Measurements from ENCODE around the gene WWOX. TPM values are rescaled to one million over a fixed set of nuclear protein-coding genes. Genes with fewer than 3 reads are reported as not detected.

Gene WWOX
- total and polyA plus RNA-seq, 3 donors from 2014 or later: 20.6 to 76.7 (median 64.1) TPM

GRCh38 chr16:78317564-78318240 is 218.2 kb downstream of the WWOX start:
- TF ChIP-seq, protein P1, sequence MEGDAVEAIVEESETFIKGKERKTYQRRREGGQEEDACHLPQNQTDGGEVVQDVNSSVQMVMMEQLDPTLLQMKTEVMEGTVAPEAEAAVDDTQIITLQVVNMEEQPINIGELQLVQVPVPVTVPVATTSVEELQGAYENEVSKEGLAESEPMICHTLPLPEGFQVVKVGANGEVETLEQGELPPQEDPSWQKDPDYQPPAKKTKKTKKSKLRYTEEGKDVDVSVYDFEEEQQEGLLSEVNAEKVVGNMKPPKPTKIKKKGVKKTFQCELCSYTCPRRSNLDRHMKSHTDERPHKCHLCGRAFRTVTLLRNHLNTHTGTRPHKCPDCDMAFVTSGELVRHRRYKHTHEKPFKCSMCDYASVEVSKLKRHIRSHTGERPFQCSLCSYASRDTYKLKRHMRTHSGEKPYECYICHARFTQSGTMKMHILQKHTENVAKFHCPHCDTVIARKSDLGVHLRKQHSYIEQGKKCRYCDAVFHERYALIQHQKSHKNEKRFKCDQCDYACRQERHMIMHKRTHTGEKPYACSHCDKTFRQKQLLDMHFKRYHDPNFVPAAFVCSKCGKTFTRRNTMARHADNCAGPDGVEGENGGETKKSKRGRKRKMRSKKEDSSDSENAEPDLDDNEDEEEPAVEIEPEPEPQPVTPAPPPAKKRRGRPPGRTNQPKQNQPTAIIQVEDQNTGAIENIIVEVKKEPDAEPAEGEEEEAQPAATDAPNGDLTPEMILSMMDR (IDR thresholded peaks at IDR 0.05): no peak
- no peak for TF ChIP-seq POLR2A (IDR thresholded peaks at IDR 0.05)
- H3K4me3 ChIP-seq: no peak overlapping the region
- DNase-seq: no peak
- no peaks in the 10 kb centered on the region for H3K36me3 ChIP-seq (ENCODE audit: low read depth, missing control alignments)
- no peak overlapping the region for H3K27ac ChIP-seq
- WGBS, 2 donors: 66 to 70% methylated on average over 11 of the region's 11 CpGs
- intact Hi-C loops (cut with DNase I; ENCODE audit: low total_unique reads): no loop called here
- no peaks in the 10 kb centered on the region for H3K9me3 ChIP-seq
- no peaks in the 10 kb centered on the region for H3K4me1 ChIP-seq
- H3K27me3 ChIP-seq: no peaks in the 10 kb centered on the region

DNA sequence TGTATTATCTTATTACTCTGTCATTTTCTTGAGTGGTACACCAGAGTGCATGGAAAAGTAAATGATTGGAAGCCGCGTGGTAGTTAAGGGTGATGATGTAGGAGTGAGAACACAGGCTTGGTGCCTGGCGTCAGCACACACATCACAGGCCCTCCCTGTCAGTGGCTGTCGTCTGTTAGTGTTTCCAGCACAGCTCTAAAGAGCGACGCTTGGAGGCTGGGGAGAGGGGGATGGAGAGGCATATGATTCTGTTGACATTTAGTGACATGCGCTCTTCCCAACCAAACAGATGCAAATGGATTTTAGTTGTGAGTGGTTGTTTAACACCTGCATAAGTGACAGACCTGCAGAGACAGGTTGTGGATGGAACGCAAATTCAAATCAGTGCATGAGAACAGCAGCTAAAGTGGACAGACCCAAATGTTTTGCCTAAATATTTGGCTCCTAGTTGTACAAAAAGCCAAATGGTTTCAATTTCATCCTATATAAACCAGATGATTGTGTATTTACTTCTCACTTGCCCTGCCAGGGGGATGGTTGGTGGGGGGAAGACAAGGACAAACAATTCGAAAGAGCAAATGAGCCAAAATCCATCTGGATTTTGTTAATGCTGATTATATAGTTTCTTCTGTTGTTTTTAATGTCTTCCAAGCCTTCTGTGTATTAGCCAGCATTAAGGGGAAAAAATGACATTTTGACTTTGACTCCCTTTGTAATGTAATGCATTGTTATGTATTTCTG is 222.3 kb downstream of the WWOX start:
- intact Hi-C loops (cut with DNase I; ENCODE audit: low total_unique reads): no loop called here
- H3K27me3 ChIP-seq: no peaks in the 10 kb centered on the region
- H3K4me1 ChIP-seq: no peaks in the 10 kb centered on the region
- H3K27ac ChIP-seq: no peak overlapping the region
- 87 to 91% methylated on average over 9 of the region's 9 CpGs for WGBS, 2 donors
- H3K36me3 ChIP-seq (ENCODE audit: low read depth, missing control alignments): no peaks in the 10 kb centered on the region
- no peak for DNase-seq
- H3K4me3 ChIP-seq: no peak overlapping the region
- no peaks in the 10 kb centered on the region for H3K9me3 ChIP-seq
- TF ChIP-seq POLR2A (IDR thresholded peaks at IDR 0.05): no peak
- TF ChIP-seq, protein P1 (IDR thresholded peaks at IDR 0.05): no peak

GRCh38 chr16:78323315-78323714 is 223.9 kb downstream of the WWOX start:
- Histone ChIP-seq H3K4me1 (no peaks in the 10 kb centered on the region), H3K27ac (no peak overlapping the region), H3K27me3 (no peaks in the 10 kb centered on the region), H3K9me3 (no peaks in the 10 kb centered on the region), H3K36me3 (ENCODE audit: low read depth, missing control alignments) (no peaks in the 10 kb centered on the region), H3K4me3 (no peak overlapping the region)
- DNase-seq: no peak
- intact Hi-C loops (cut with DNase I; ENCODE audit: low total_unique reads): no loop called here
- TF ChIP-seq POLR2A (IDR thresholded peaks at IDR 0.05): no peak
- TF ChIP-seq, protein P1 (IDR thresholded peaks at IDR 0.05): no peak
- WGBS, 2 donors: 78 to 95% methylated on average over 7 of the region's 7 CpGs

DNA sequence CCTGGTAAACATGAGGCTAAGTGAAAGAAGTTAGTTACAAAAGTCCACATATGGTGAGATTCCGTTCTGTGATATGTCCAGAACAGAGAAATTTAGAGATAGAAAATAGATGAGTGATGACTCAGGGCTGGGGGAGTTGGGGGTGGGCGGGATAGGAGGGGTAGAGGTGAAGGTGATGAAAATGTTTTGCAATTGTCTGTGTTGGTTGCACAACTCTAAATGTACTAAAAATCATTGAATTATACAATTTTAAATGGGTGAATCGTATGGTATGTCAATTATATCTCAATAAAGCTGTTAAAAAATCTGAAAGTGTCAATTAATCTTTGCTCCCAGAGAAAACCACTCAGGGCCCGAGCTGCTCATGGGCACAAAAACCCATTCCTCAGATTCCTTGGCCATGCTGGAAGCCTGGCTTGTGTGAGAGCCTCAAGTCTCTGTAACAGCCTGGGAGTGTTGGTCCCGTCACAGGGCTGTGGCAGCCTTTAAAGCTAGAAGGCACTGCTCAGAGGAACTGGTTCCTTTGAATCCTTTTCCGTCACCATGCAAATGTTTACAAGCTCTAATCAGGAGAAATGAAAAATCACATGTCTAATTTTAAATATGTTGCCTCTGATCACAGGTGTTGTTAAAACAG is 225.3 kb downstream of the WWOX start:
- no peaks in the 10 kb centered on the region for H3K36me3 ChIP-seq (ENCODE audit: low read depth, missing control alignments)
- intact Hi-C loops (cut with DNase I; ENCODE audit: low total_unique reads): no loop called here
- no peak for DNase-seq
- no peaks in the 10 kb centered on the region for H3K4me1 ChIP-seq
- 81 to 94% methylated on average over 6 of the region's 6 CpGs for WGBS, 2 donors
- TF ChIP-seq, protein P1 (IDR thresholded peaks at IDR 0.05): no peak
- no peak for TF ChIP-seq POLR2A (IDR thresholded peaks at IDR 0.05)
- no peak overlapping the region for H3K27ac ChIP-seq
- H3K27me3 ChIP-seq: no peaks in the 10 kb centered on the region
- no peaks in the 10 kb centered on the region for H3K9me3 ChIP-seq
- H3K4me3 ChIP-seq: no peak overlapping the region
